CD8-positive, alpha-beta memory T cell (primary cell): ENCODE measurements around the gene OCA2. TPM values are rescaled to one million over a fixed set of nuclear protein-coding genes. Genes with fewer than 3 reads are reported as not detected.
"Not testable (repeated sequence)": the region's sequence is repeated elsewhere in the genome, so short reads cannot be mapped to it uniquely, and the experiment has no call there.

Experiments used
- CTCF ChIA-PET: fragments of 350-600 bp; sonication (Branson Sonifier 250); formaldehyde crosslinking; loops from one replicate; lab custom pipeline; 2021; ENCODE audit warnings: antibody characterized with exemption; lab: Charles Lee
- POLR2A ChIA-PET: fragments of 350-600 bp; sonication (Branson Sonifier 250); formaldehyde crosslinking; loops from one replicate; lab custom pipeline; 2021; ENCODE audit warnings: antibody characterized with exemption; lab: Charles Lee
- DNase-seq, 5 donors: peaks; one replicate each; pipeline versions ENCODE4 v3.0.0 to v3.0.0-alpha.2; 2020 to 2022; ENCODE audit warnings: mixed read lengths in 1 of 5
- H3K27ac ChIP-seq: one replicate; pipeline ENCODE4 v1.7.0; 2013; ENCODE audit warnings: low read depth, mild to moderate bottlenecking, low read length, moderate library complexity
- H3K27me3 ChIP-seq: 2 replicates; pipeline ENCODE4 v1.7.0; 2013; ENCODE audit warnings: low read length, mild to moderate bottlenecking; ENCODE audit not compliant: insufficient read depth, poor library complexity, severe bottlenecking
- H3K36me3 ChIP-seq: 2 replicates; pipeline ENCODE4 v1.7.0; 2013; ENCODE audit warnings: mild to moderate bottlenecking, low read length, moderate library complexity; ENCODE audit not compliant: insufficient read depth
- H3K4me1 ChIP-seq: 2 replicates; pipeline ENCODE4 v1.7.0; 2013; ENCODE audit warnings: mild to moderate bottlenecking, low read length, moderate library complexity; ENCODE audit not compliant: insufficient read depth
- H3K4me3 ChIP-seq: 2 replicates; pipeline ENCODE4 v1.7.0; 2013; ENCODE audit warnings: mild to moderate bottlenecking, low read length
- H3K9me3 ChIP-seq: 2 replicates; pipeline ENCODE4 v1.7.0; 2013; ENCODE audit warnings: mild to moderate bottlenecking, low read length
- H3K27ac Mint-ChIP-seq, 8 donors: one replicate each; pipeline ENCODE4 v1.8.0; 2020 to 2021; ENCODE audit warnings: mixed read lengths in 8 of 8, mild to moderate bottlenecking in 6 of 8, inconsistent platforms in 3 of 8, moderate library complexity in 3 of 8
- H3K27me3 Mint-ChIP-seq, 2 donors: one replicate each; pipeline ENCODE4 v1.8.0; 2020 to 2021; ENCODE audit warnings: mixed read lengths in 2 of 2, mild to moderate bottlenecking in 1 of 2, moderate library complexity in 1 of 2
- H3K36me3 Mint-ChIP-seq, 3 donors: one replicate each; pipeline ENCODE4 v1.8.0; 2020 to 2021; ENCODE audit warnings: mixed read lengths in 3 of 3, inconsistent platforms in 1 of 3, mild to moderate bottlenecking in 1 of 3
- H3K4me1 Mint-ChIP-seq, 3 donors: one replicate each; pipeline ENCODE4 v1.8.0; 2020 to 2021; ENCODE audit warnings: mixed read lengths in 3 of 3, inconsistent platforms in 1 of 3, mild to moderate bottlenecking in 1 of 3
- H3K4me3 Mint-ChIP-seq, 7 donors: one replicate each; pipeline ENCODE4 v1.8.0; 2020 to 2021; ENCODE audit warnings: mixed read lengths in 7 of 7, mild to moderate bottlenecking in 6 of 7, moderate library complexity in 4 of 7, inconsistent platforms in 2 of 7
- H3K9me3 Mint-ChIP-seq, 5 donors: one replicate each; pipeline ENCODE4 v1.8.0; 2020 to 2022; ENCODE audit warnings: mixed read lengths in 5 of 5, mild to moderate bottlenecking in 3 of 5, moderate library complexity in 2 of 5, inconsistent platforms in 1 of 5
- polyA plus RNA-seq: library from polyadenylated mRNA; unstranded; fragments of 300-500 nt; fragmentation: Illumina TruSeq; gene quantifications from one replicate; pipeline ENCODE4 v1.2.3, GENCODE V29; 2021
- total RNA-seq, 2 experiments: library from RNA; stranded (reverse); gene quantifications; one replicate each; pipeline ENCODE4 v1.2.3, GENCODE V29; 2021

OCA2 gene
- total and polyA plus RNA-seq, 3 experiments from 2014 or later: not detected

GRCh38 chr15:28125673-28126651 is 26.8 kb upstream of the OCA2 start:
- H3K27me3 ChIP-seq: no peaks in the 10 kb centered on the region
- H3K27me3 Mint-ChIP-seq: no peaks in the 10 kb centered on the region
- H3K27ac ChIP-seq: no peak overlapping the region
- peaks cover 8% of the 10 kb centered on the region for H3K36me3 ChIP-seq
- DNase-seq: peak in 2 of 5 donors; percentile 27 to 30
- no peaks in the 10 kb centered on the region for H3K9me3 Mint-ChIP-seq
- H3K4me3 ChIP-seq: no peak overlapping the region
- H3K4me1 Mint-ChIP-seq: peaks cover 3 to 9% (median 3%) of the 10 kb centered on the region in 3 donors
- no peaks in the 10 kb centered on the region for H3K4me1 ChIP-seq
- no peak overlapping the region for H3K27ac Mint-ChIP-seq
- ChIA-PET POLR2A (no interaction called here), CTCF (interaction anchor here (0.8 to 1.9 kb wide), 6 partner anchors 8 to 33 kb away, joined by 3 to 7 read pairs (median 4); no protein-coding TSS in a partner anchor)
- H3K36me3 Mint-ChIP-seq: peaks cover 3 to 65% (median 22%) of the 10 kb centered on the region in 3 donors
- no peak overlapping the region for H3K4me3 Mint-ChIP-seq
- H3K9me3 ChIP-seq: no peaks in the 10 kb centered on the region

DNA sequence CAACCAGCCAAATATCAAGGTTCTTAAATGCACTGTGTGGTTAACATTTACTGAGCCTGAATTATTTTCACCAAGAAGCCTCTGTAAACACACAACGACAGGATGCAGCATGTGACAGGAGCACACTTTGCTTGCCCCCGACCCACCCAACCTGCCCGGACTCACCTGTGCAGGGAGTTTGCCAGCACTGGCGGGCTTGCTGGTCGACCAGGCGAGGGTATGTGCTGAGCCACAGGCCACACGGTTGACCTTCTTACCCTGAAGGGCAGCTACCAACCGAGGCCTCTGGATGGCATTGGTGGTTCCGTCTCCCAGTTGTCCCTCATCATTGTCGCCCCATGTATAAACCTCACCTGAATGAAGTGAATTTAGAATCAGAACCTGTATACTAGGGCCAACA is 25.7 kb upstream of the OCA2 start:
- H3K9me3 ChIP-seq: no peaks in the 10 kb centered on the region
- peaks cover 15% of the 10 kb centered on the region for H3K36me3 ChIP-seq
- no peaks in the 10 kb centered on the region for H3K27me3 Mint-ChIP-seq
- H3K4me3 ChIP-seq: no peak overlapping the region
- no peaks in the 10 kb centered on the region for H3K27me3 ChIP-seq
- H3K4me1 Mint-ChIP-seq: peaks cover 3 to 9% (median 3%) of the 10 kb centered on the region in 3 donors
- H3K36me3 Mint-ChIP-seq: peaks cover 3 to 68% (median 22%) of the 10 kb centered on the region in 3 donors
- no peaks in the 10 kb centered on the region for H3K4me1 ChIP-seq
- no peak overlapping the region for H3K27ac ChIP-seq
- H3K9me3 Mint-ChIP-seq: no peaks in the 10 kb centered on the region
- CTCF ChIA-PET: interaction anchor here (1.5 kb wide), 1 partner anchor 34 kb away, joined by 3 read pairs; no protein-coding TSS in a partner anchor
- no peak overlapping the region for H3K4me3 Mint-ChIP-seq
- no peak for DNase-seq
- POLR2A ChIA-PET: no interaction called here
- H3K27ac Mint-ChIP-seq: peak overlapping the region in 1 of 8 donors; percentile 29

- no peaks in the 10 kb centered on the region for H3K9me3 ChIP-seq
- Mint-ChIP-seq H3K4me1 (peaks cover 3 to 9% (median 3%) of the 10 kb centered on the region in 3 donors), H3K4me3 (peak overlapping the region in 1 of 7 donors; percentile 13), H3K27me3 (no peaks in the 10 kb centered on the region), H3K27ac (peak overlapping the region in 3 of 8 donors; percentile 19 to 59 (median 34)), H3K9me3 (no peaks in the 10 kb centered on the region), H3K36me3 (peaks cover 3 to 62% (median 22%) of the 10 kb centered on the region in 3 donors)
- H3K27me3 ChIP-seq: no peaks in the 10 kb centered on the region
- no peaks in the 10 kb centered on the region for H3K4me1 ChIP-seq
- no peak overlapping the region for H3K4me3 ChIP-seq
- ChIA-PET POLR2A (no interaction called here), CTCF (interaction anchor here (0.7 to 1.5 kb wide), 2 partner anchors 26 to 33 kb away, joined by 3 read pairs; no protein-coding TSS in a partner anchor)
- H3K36me3 ChIP-seq: peaks cover 18% of the 10 kb centered on the region
- peak in 1 of 5 donors; percentile 31 for DNase-seq
- no peak overlapping the region for H3K27ac ChIP-seq
These were observed 24.4 kb upstream of the OCA2 start for GRCh38 chr15:28123408-28124023.

- H3K4me3 ChIP-seq: no peak overlapping the region
- peaks cover 18% of the 10 kb centered on the region for H3K36me3 ChIP-seq
- peaks cover 3 to 9% (median 3%) of the 10 kb centered on the region in 3 donors for H3K4me1 Mint-ChIP-seq
- H3K27ac ChIP-seq: no peak overlapping the region
- no peak for DNase-seq
- POLR2A ChIA-PET: no interaction called here
- H3K4me1 ChIP-seq: no peaks in the 10 kb centered on the region
- no peaks in the 10 kb centered on the region for H3K9me3 Mint-ChIP-seq
- H3K27ac Mint-ChIP-seq: peak overlapping the region in 1 of 8 donors; percentile 60
- no peak overlapping the region for H3K4me3 Mint-ChIP-seq
- CTCF ChIA-PET: no interaction called here
- no peaks in the 10 kb centered on the region for H3K27me3 Mint-ChIP-seq
- H3K36me3 Mint-ChIP-seq: peaks cover 3 to 66% (median 21%) of the 10 kb centered on the region in 3 donors
- H3K9me3 ChIP-seq: no peaks in the 10 kb centered on the region
- H3K27me3 ChIP-seq: no peaks in the 10 kb centered on the region
These were observed 23.2 kb upstream of the OCA2 start for GRCh38 chr15:28122038-28122949.

- H3K9me3 ChIP-seq, H3K4me3 ChIP-seq, H3K9me3 Mint-ChIP-seq, H3K27me3 ChIP-seq, H3K4me1 Mint-ChIP-seq, CTCF ChIA-PET, DNase-seq, H3K4me3 Mint-ChIP-seq, H3K4me1 ChIP-seq, POLR2A ChIA-PET, H3K27ac ChIP-seq, H3K27me3 Mint-ChIP-seq: not testable (repeated sequence)
- peaks cover 3 to 69% (median 21%) of the 10 kb centered on the region in 3 donors for H3K36me3 Mint-ChIP-seq
- H3K36me3 ChIP-seq: peaks cover 18% of the 10 kb centered on the region
- H3K27ac Mint-ChIP-seq: peak overlapping the region in 1 of 8 donors; percentile 19
These were observed 22.5 kb upstream of the OCA2 start for GRCh38 chr15:28121577-28121976.

- H3K4me3 Mint-ChIP-seq: no peak overlapping the region
- ChIA-PET CTCF (no interaction called here), POLR2A (no interaction called here)
- Histone ChIP-seq H3K9me3 (no peaks in the 10 kb centered on the region), H3K4me1 (no peaks in the 10 kb centered on the region), H3K27ac (no peak overlapping the region), H3K4me3 (no peak overlapping the region), H3K27me3 (no peaks in the 10 kb centered on the region), H3K36me3 (peaks cover 23% of the 10 kb centered on the region)
- no peak for DNase-seq
- H3K36me3 Mint-ChIP-seq: peaks cover 8 to 80% (median 27%) of the 10 kb centered on the region in 3 donors
- no peaks in the 10 kb centered on the region for H3K9me3 Mint-ChIP-seq
- no peaks in the 10 kb centered on the region for H3K27me3 Mint-ChIP-seq
- peaks cover 0 to 5% (median 2%) of the 10 kb centered on the region in 3 donors for H3K4me1 Mint-ChIP-seq
- H3K27ac Mint-ChIP-seq: no peak overlapping the region
These were observed 21.2 kb upstream of the OCA2 start for GRCh38 chr15:28120359-28120640.

- no peaks in the 10 kb centered on the region for H3K4me1 ChIP-seq
- no peak overlapping the region for H3K4me3 Mint-ChIP-seq
- H3K4me3 ChIP-seq: no peak overlapping the region
- H3K27ac ChIP-seq: no peak overlapping the region
- peaks cover 14 to 84% (median 26%) of the 10 kb centered on the region in 3 donors for H3K36me3 Mint-ChIP-seq
- CTCF ChIA-PET: no interaction called here
- DNase-seq: no peak
- H3K36me3 ChIP-seq: peaks cover 26% of the 10 kb centered on the region
- POLR2A ChIA-PET: no interaction called here
- no peaks in the 10 kb centered on the region for H3K9me3 ChIP-seq
- H3K9me3 Mint-ChIP-seq: no peaks in the 10 kb centered on the region
- no peaks in the 10 kb centered on the region for H3K27me3 Mint-ChIP-seq
- peaks cover 0 to 4% (median under 1%) of the 10 kb centered on the region in 3 donors for H3K4me1 Mint-ChIP-seq
- no peak overlapping the region for H3K27ac Mint-ChIP-seq
- H3K27me3 ChIP-seq: no peaks in the 10 kb centered on the region
These were observed 19.4 kb upstream of the OCA2 start for GRCh38 chr15:28118531-28118930.
